IMR-90 (cell line): Measurements from ENCODE around the gene HCFC1. TPM values are rescaled to one million over a fixed set of nuclear protein-coding genes. Genes with fewer than 3 reads are reported as not detected.

ENCODE experiments used
- ATAC-seq: fragments of 200-7000 bp; cut with Tn5 transposase; 2 replicates; pipeline ENCODE4 v1.9.1; 2020; ENCODE audit warnings: low read depth, mild to moderate bottlenecking, moderate library complexity
- BruUV-seq: library from RNA; stranded (reverse); fragments of 400-500 nt; replicated peaks from 2 replicates; lab custom pipeline; 2021; lab: Mats Ljungman, UMichigan
- CTCF ChIA-PET: fragments of 300-600 bp; formaldehyde crosslinking; extraction: SDS; loops from one replicate; lab custom pipeline; 2021; ENCODE audit warnings: antibody characterized with exemption; lab: Yijun Ruan, JAX
- POLR2A ChIA-PET: fragments of 300-600 bp; sonication (Branson Sonifier 250); formaldehyde crosslinking; loops from one replicate; lab custom pipeline; 2022; ENCODE audit warnings: antibody characterized with exemption; ENCODE audit not compliant: unreplicated experiment; lab: Charles Lee
- DNase-seq: peaks from one replicate; pipeline ENCODE4 v3.0.0; 2013
- H2AFZ ChIP-seq: replicated peaks from 2 replicates; pipeline ENCODE3; 2013; ENCODE audit warnings: low read length, mild to moderate bottlenecking; ENCODE audit not compliant: poor library complexity
- H2AK5ac ChIP-seq: 2 replicates; pipeline ENCODE4 v1.6.1; 2013; ENCODE audit warnings: low read depth, low read length, inconsistent platforms
- H2AK9ac ChIP-seq: replicated peaks from 2 replicates; pipeline ENCODE3; 2013; ENCODE audit warnings: mild to moderate bottlenecking, low read depth, low read length, moderate library complexity; ENCODE audit not compliant: poor library complexity
- H2BK120ac ChIP-seq: 2 replicates; pipeline ENCODE4 v1.6.1; 2013; ENCODE audit warnings: low read depth, low read length, inconsistent platforms
- H2BK15ac ChIP-seq: 3 replicates; pipeline ENCODE4 v1.6.1; 2013; ENCODE audit warnings: low read depth, low read length, inconsistent platforms
- H2BK20ac ChIP-seq: 2 replicates; pipeline ENCODE4 v1.6.1; 2013; ENCODE audit warnings: low read depth, mild to moderate bottlenecking, inconsistent platforms, low read length, moderate library complexity
- H2BK5ac ChIP-seq: 2 replicates; pipeline ENCODE4 v1.6.1; 2013; ENCODE audit warnings: mild to moderate bottlenecking, low read depth, low read length, inconsistent platforms; ENCODE audit not compliant: poor library complexity, severe bottlenecking
- H3K14ac ChIP-seq: replicated peaks from 2 replicates; pipeline ENCODE4 v1.6.1; 2013; ENCODE audit warnings: low read depth, low read length, inconsistent platforms
- H3K18ac ChIP-seq: 2 replicates; pipeline ENCODE4 v1.6.1; 2013; ENCODE audit warnings: low read depth, low read length, control low read depth
- H3K23ac ChIP-seq: 2 replicates; pipeline ENCODE4 v1.6.1; 2013; ENCODE audit warnings: low read depth, low read length, inconsistent platforms
- H3K27ac ChIP-seq: 2 replicates; pipeline ENCODE4 v1.5.1; 2013; ENCODE audit warnings: mild to moderate bottlenecking, control low read depth, low read length; ENCODE audit not compliant: insufficient read depth
- H3K27me3 ChIP-seq: 2 replicates; pipeline ENCODE4 v1.6.1; 2013; ENCODE audit warnings: low read length; ENCODE audit not compliant: control insufficient read depth, insufficient read depth
- H3K36me3 ChIP-seq: 2 replicates; pipeline ENCODE4 v1.6.1; 2013; ENCODE audit warnings: low read length, mixed read lengths; ENCODE audit not compliant: control insufficient read depth, insufficient read depth
- H3K4ac ChIP-seq: 2 replicates; pipeline ENCODE4 v1.6.1; 2013; ENCODE audit warnings: low read depth, low read length, inconsistent platforms
- H3K4me1 ChIP-seq: 2 replicates; pipeline ENCODE4 v1.6.1; 2013; ENCODE audit warnings: low read length, mixed read lengths; ENCODE audit not compliant: control insufficient read depth, insufficient read depth
- H3K4me2 ChIP-seq: 2 replicates; pipeline ENCODE4 v1.6.1; 2013; ENCODE audit warnings: low read depth, mild to moderate bottlenecking, control low read depth, low read length, moderate library complexity
- H3K4me3 ChIP-seq: 2 replicates; pipeline ENCODE4 v1.5.1; 2013; ENCODE audit warnings: low read depth, mild to moderate bottlenecking, control low read depth, low read length, moderate library complexity; ENCODE audit not compliant: insufficient read depth
- H3K56ac ChIP-seq: 2 replicates; pipeline ENCODE4 v1.6.1; 2013; ENCODE audit warnings: low read length, inconsistent platforms; ENCODE audit not compliant: insufficient read depth; ENCODE audit errors: extremely low read depth
- H3K79me1 ChIP-seq, 2 experiments: 2 replicates each; pipeline ENCODE4 v1.6.1; 2013; ENCODE audit warnings: low read length in 2 of 2, inconsistent platforms in 1 of 2, low read depth in 1 of 2
- H3K9ac ChIP-seq: 2 replicates; pipeline ENCODE4 v1.6.1; 2013; ENCODE audit warnings: low read depth, low read length, control low read depth
- H3K9me1 ChIP-seq: 2 replicates; pipeline ENCODE4 v1.6.1; 2013; ENCODE audit warnings: low read length, inconsistent platforms; ENCODE audit not compliant: insufficient read depth
- H3K9me3 ChIP-seq: 2 replicates; pipeline ENCODE4 v1.6.1; 2013; ENCODE audit warnings: low read length; ENCODE audit not compliant: control insufficient read depth, insufficient read depth
- H4K20me1 ChIP-seq: 2 replicates; pipeline ENCODE4 v1.6.1; 2013; ENCODE audit warnings: low read length, inconsistent platforms; ENCODE audit not compliant: insufficient read depth
- H4K5ac ChIP-seq: 2 replicates; pipeline ENCODE4 v1.6.1; 2013; ENCODE audit warnings: mild to moderate bottlenecking, low read depth, low read length, control low read depth
- H4K8ac ChIP-seq, 2 experiments: 2 replicates each; pipeline ENCODE4 v1.6.1; 2013; ENCODE audit warnings: low read depth in 2 of 2, low read length in 2 of 2, control low read depth in 1 of 2, inconsistent platforms in 1 of 2
- H4K91ac ChIP-seq: 2 replicates; pipeline ENCODE4 v1.6.1; 2013; ENCODE audit warnings: low read depth, low read length, inconsistent platforms; ENCODE audit not compliant: insufficient read depth
- MAFK ChIP-seq: IDR thresholded peaks from 2 replicates; pipeline ENCODE4 v1.6.1; 2012; ENCODE audit warnings: low read depth, low read length, improper control_type of control experiment
- MAZ ChIP-seq: IDR thresholded peaks from 2 replicates; pipeline ENCODE4 v1.6.1; 2012; ENCODE audit warnings: low read depth, mild to moderate bottlenecking, low read length, improper control_type of control experiment, moderate library complexity, borderline replicate concordance
- MXI1 ChIP-seq: IDR thresholded peaks from 2 replicates; pipeline ENCODE4 v1.6.1; 2012; ENCODE audit warnings: low read depth, mild to moderate bottlenecking, low read length, moderate library complexity, borderline replicate concordance
- RAD21 ChIP-seq: IDR thresholded peaks from 2 replicates; pipeline ENCODE4 v1.6.1; 2012; ENCODE audit warnings: low read length, improper control_type of control experiment
- SMC3 ChIP-seq: fragments of 150-350 bp; IDR thresholded peaks from 2 replicates; pipeline ENCODE4 v1.6.1; 2016; ENCODE audit warnings: low read depth, mild to moderate bottlenecking, antibody characterized with exemption, low read length, moderate library complexity
- WGBS, 2 experiments: methylation state at CpG; one replicate each; pipeline versions ENCODE4 v1.1.5 to v1.1.7; 2013; ENCODE audit warnings: missing lambda C conversion rate in 2 of 2; ENCODE audit not compliant: insufficient read length in 1 of 2; ENCODE audit errors: extremely low coverage in 2 of 2; 5-methylcytosine and 5-hydroxymethylcytosine counted together
- dilution Hi-C: fragments of 300-500 bp; cut with HindIII; formaldehyde crosslinking; loops from one replicate; pipeline ENCODE4 v1.14.3; 2018; ENCODE audit warnings: low sequenced_read_pairs; ENCODE audit not compliant: unreplicated experiment
- in situ Hi-C: fragments of 300-500 bp; cut with MboI; formaldehyde crosslinking; loops from 3 replicates; pipeline ENCODE4 v1.14.3; 2019; ENCODE audit warnings: low sequenced_read_pairs, inconsistent platforms, mixed read lengths
- intact Hi-C: fragments of 100-400 bp; cut with micrococcal nuclease; formaldehyde crosslinking; loops from 2 replicates; pipeline ENCODE4 v1.10.0; 2022
- polyA plus RNA-seq, 3 experiments: library from polyadenylated mRNA; depleted of rRNA; stranded (reverse); fragments of >200 nt; gene quantifications; 2 replicates each; pipeline ENCODE4 v1.2.3, GENCODE V29; 2012; ENCODE audit warnings: low replicate concordance in 1 of 3
- total RNA-seq: library from RNA; depleted of rRNA; stranded (reverse); fragments of >200 nt; gene quantifications from 2 replicates; pipeline ENCODE4 v1.2.3, GENCODE V29; 2012
- TF ChIP-seq, protein P1 (sequence below): fragments of 150-350 bp; IDR thresholded peaks from 2 replicates; pipeline ENCODE4 v1.6.1; 2016; ENCODE audit warnings: low read depth, mild to moderate bottlenecking, low read length, moderate library complexity, borderline replicate concordance
- TF ChIP-seq, protein P2 (sequence below): fragments of 150-350 bp; IDR thresholded peaks from 2 replicates; pipeline ENCODE4 v1.6.1; 2017; ENCODE audit warnings: mild to moderate bottlenecking, antibody characterized with exemption, low read length, low read depth

The HCFC1 gene
- total and polyA plus RNA-seq, 2 of the 4 experiments (the other 2 are of a cell fraction) = 3.2 to 17.6 TPM

DNA sequence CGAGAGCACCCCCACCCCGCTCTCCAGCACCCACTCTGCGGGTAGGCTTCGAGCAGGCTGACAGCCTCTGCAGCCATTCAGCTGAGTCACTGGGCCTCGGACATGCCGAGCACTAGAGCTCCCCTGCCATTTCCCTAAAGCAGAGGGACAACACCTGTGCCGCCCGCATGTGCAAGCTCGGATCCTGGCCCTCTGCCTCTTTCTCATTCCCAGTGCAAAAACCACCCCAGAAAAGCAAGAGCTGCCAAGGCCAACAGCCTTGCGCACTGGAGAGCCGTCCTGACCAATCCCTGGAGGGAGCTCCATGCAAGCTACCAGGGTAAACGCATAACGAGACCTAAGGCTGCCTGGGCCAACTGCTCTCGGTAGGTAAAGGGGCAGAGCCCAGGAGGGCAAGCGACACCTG, 5.3 kb downstream of the HCFC1 start:
- BruUV-seq = no TSS peak
- in situ Hi-C loops (loop anchor here (10.0 kb wide), 1 partner anchor 201 kb away; the partner anchor contains the start of gene PLXNB3), intact Hi-C loops (no loop called here), dilution Hi-C loops (no loop called here)
- Histone ChIP-seq H3K4ac (no peak overlapping the region), H3K14ac (no peak overlapping the region), H2BK5ac (no peak overlapping the region), H2BK120ac (no peak overlapping the region), H2AK5ac (no peak overlapping the region), H3K23ac (no peak overlapping the region), H4K20me1 (peaks cover 82% of the 10 kb centered on the region), H3K79me1 (peaks cover 5 to 24% of the 10 kb centered on the region in 2 experiments; a peak in 3 of 4 replicates), H3K4me1 (peaks cover 18% of the 10 kb centered on the region), H3K9me3 (no peaks in the 10 kb centered on the region), H3K9ac (no peak overlapping the region), H2AFZ (no peak overlapping the region), H3K4me3 (no peak overlapping the region), H3K36me3 (peaks cover 25% of the 10 kb centered on the region), H3K27me3 (no peaks in the 10 kb centered on the region), H2BK15ac (no peak overlapping the region), H4K5ac (no peak overlapping the region), H4K8ac (no peak overlapping the region), H3K9me1 (peaks cover 9% of the 10 kb centered on the region; the same call in 1 of the 2 replicates), H3K4me2 (no peak overlapping the region), H3K56ac (no peak overlapping the region), H3K18ac (no peak overlapping the region), H4K91ac (no peak overlapping the region), H2AK9ac (no peak overlapping the region), H3K27ac (no peak overlapping the region), H2BK20ac (no peak overlapping the region)
- ChIA-PET CTCF (no interaction called here), POLR2A (no interaction called here)
- WGBS, 2 experiments = 90% methylated on average over 9 of the region's 15 CpGs; no CpG with 5 or more reads in 1 of the 2 experiments
- DNase-seq = no peak
- TF ChIP-seq, protein P1, sequence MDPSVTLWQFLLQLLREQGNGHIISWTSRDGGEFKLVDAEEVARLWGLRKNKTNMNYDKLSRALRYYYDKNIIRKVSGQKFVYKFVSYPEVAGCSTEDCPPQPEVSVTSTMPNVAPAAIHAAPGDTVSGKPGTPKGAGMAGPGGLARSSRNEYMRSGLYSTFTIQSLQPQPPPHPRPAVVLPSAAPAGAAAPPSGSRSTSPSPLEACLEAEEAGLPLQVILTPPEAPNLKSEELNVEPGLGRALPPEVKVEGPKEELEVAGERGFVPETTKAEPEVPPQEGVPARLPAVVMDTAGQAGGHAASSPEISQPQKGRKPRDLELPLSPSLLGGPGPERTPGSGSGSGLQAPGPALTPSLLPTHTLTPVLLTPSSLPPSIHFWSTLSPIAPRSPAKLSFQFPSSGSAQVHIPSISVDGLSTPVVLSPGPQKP = no peak
- TF ChIP-seq MXI1 = no peak
- TF ChIP-seq, protein P2, sequence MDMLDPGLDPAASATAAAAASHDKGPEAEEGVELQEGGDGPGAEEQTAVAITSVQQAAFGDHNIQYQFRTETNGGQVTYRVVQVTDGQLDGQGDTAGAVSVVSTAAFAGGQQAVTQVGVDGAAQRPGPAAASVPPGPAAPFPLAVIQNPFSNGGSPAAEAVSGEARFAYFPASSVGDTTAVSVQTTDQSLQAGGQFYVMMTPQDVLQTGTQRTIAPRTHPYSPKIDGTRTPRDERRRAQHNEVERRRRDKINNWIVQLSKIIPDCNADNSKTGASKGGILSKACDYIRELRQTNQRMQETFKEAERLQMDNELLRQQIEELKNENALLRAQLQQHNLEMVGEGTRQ = no peak
- no peak for TF ChIP-seq RAD21
- TF ChIP-seq MAZ = no peak
- no peak for TF ChIP-seq MAFK
- TF ChIP-seq SMC3 = no peak
- ATAC-seq = no peak
